Measurements from ENCODE around the gene CTBP2. TPM values are rescaled to one million over a fixed set of nuclear protein-coding genes. Genes with fewer than 3 reads are reported as not detected.

The CTBP2 gene
- 63.2 and 75.4 TPM in 2 replicates for total RNA-seq (2014; rRNA removed; shearing (Covaris generic))

- peaks cover 35% of the 10 kb centered on the region for H3K4me1 ChIP-seq (replicated peaks)
These were observed at the start of gene CTBP2 for GRCh38 chr10:125159932-125160855. Gene CTBP2 (minus strand): TSS chr10:125160563.

DNA sequence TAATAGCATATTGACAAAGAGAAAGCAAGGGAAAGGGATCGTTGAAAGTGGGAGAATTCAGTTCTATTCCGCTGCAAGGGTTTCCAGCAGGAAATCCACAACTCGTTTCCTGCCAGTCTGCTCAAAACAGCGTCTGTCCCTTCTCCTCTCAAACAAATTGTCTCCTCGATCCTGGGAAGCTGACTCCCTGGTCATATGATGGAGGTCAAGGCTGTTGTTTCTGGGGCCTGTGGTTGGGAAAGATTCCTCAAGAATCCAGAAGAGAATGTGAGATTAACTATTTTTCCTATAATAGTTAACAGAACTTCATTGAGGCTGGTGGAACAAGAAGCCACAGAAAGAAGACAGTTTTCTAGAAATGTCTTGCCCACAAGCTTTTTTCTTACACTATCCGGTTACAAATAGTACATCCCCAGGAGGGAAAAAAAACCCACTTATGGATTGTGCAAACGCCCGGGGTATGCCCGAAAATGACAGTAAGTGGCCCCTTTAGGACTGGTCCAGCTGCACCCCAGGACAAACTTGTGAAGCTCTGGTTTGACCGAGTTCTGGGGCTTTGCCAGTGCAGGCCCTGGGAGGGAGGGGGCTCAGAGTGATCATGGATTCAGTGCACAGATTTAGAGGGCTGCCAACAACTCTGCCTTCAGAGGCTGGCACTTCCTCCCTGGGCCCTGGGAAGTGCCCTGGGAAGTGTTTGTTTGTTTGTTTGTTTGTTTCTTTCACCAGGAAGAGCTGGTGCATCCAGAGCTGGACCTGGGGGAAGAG is 49.4 kb upstream of the CTBP2 start:
- H3K36me3 ChIP-seq, result no peaks in the 10 kb centered on the region
- H3K4me1 ChIP-seq (replicated peaks), result no peaks in the 10 kb centered on the region
- H3K27me3 ChIP-seq (replicated peaks), result no peaks in the 10 kb centered on the region
- H3K9me3 ChIP-seq (replicated peaks), result no peaks in the 10 kb centered on the region
- no peak overlapping the region for H3K27ac ChIP-seq
- no peak overlapping the region for H3K4me3 ChIP-seq
- DNase-seq (ENCODE audit: low read depth in 1 of 2, low spot score in 2 of 2), result no peak

More at GRCh38 chr10:125159932-125160855, at the start of gene CTBP2:
- no peaks in the 10 kb centered on the region for H3K27me3 ChIP-seq (replicated peaks)
- H3K27ac ChIP-seq, result peak within 1 kb of the TSS; percentile 85
- peaks cover 14% of the 10 kb centered on the region for H3K36me3 ChIP-seq
- no peaks in the 10 kb centered on the region for H3K9me3 ChIP-seq (replicated peaks)
- H3K4me3 ChIP-seq, result peak within 1 kb of the TSS; percentile 98
- peak; percentile 40 to 65 for DNase-seq (ENCODE audit: low read depth in 1 of 2, low spot score in 2 of 2)

DNA sequence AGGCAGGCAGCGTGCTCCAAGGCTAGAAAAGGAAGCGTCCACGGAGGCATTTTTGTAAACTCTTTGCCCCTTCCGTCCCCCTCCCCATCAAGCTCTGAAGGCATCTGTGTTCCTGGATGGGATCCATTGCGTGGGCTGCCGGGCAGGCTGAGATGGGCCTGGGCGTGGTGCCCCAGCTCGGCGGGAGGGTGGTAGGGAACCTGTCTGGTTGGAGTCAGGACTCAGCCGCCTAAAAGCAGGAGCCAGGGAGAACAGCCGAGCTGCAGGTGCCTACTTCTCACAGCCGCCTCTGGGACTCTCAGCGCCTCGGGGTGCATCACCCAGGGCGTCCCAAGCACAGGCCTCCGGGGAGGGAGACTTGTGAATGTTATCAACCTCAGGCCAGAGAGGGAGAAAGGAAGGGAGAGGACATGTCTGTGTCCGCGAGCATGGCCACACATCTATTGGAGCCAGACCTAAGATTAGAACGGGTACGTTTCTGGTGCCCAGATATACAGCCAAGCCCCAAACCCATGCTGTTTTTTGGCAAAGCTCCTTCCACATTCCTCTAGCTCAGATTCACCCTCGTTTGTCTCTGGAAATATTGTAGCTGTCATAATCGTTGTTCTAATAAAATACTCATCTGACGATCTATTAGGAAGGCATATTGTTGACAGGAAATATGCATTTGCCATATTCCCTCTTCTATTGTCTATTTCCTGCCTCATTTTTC is 48.6 kb upstream of the CTBP2 start:
- Histone ChIP-seq H3K9me3 (replicated peaks) (no peaks in the 10 kb centered on the region), H3K4me1 (replicated peaks) (no peaks in the 10 kb centered on the region), H3K36me3 (no peaks in the 10 kb centered on the region), H3K27ac (no peak overlapping the region), H3K27me3 (replicated peaks) (no peaks in the 10 kb centered on the region), H3K4me3 (no peak overlapping the region)
- no peak for DNase-seq (ENCODE audit: low read depth in 1 of 2, low spot score in 2 of 2)

DNA sequence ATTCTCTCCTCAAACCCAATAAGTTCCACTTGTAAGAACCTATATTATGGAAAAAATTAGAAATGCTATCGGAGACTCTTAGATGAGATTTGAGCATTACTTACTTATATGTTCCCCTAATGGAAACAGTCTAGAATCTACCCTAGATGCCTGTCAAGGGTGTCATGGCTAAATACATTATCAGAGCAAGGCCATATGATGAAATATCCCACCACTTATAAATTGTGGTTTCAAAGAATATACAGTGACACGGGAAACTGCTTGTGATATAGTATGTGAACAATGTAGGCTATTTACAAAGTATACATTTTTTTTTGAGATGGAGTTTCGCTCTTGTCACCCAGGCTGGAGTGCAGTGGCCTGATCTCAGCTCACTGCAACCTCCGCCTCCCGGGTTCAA is 46.3 kb upstream of the CTBP2 start:
- H3K9me3 ChIP-seq (replicated peaks), result no peaks in the 10 kb centered on the region
- H3K4me3 ChIP-seq, result no peak overlapping the region
- no peaks in the 10 kb centered on the region for H3K36me3 ChIP-seq
- no peak overlapping the region for H3K27ac ChIP-seq
- no peaks in the 10 kb centered on the region for H3K4me1 ChIP-seq (replicated peaks)
- DNase-seq (ENCODE audit: low read depth in 1 of 2, low spot score in 2 of 2), result no peak
- no peaks in the 10 kb centered on the region for H3K27me3 ChIP-seq (replicated peaks)

GRCh38 chr10:125205431-125205830 is 45.1 kb upstream of the CTBP2 start:
- H3K27ac ChIP-seq, result no peak overlapping the region
- H3K4me3 ChIP-seq, result no peak overlapping the region
- no peaks in the 10 kb centered on the region for H3K36me3 ChIP-seq
- no peak for DNase-seq (ENCODE audit: low read depth in 1 of 2, low spot score in 2 of 2)
- H3K9me3 ChIP-seq (replicated peaks), result no peaks in the 10 kb centered on the region
- no peaks in the 10 kb centered on the region for H3K27me3 ChIP-seq (replicated peaks)
- no peaks in the 10 kb centered on the region; the same call in 1 of the 2 replicates for H3K4me1 ChIP-seq (replicated peaks)

DNA sequence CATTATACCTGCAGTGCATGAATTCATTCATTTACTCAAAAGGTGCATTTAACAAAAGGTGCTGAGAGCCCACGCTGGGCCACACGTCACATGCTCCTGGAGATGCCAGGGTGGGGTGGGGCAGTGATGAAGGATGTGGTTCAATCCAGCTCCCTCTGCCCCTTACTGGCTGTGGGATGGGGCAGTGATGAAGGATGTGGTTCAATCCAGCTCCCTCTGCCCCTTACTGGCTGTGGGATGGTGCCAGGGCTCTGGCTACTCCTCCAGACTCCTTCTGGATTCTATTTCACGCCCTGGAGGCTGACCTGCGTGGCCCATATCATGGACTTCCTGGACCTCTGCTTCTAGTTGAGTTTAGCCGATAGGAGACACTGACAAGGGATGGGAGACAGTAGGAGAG is 44.0 kb upstream of the CTBP2 start:
- H3K27ac ChIP-seq, result no peak overlapping the region
- H3K36me3 ChIP-seq, result no peaks in the 10 kb centered on the region
- no peak overlapping the region for H3K4me3 ChIP-seq
- H3K4me1 ChIP-seq (replicated peaks), result no peaks in the 10 kb centered on the region; the same call in 1 of the 2 replicates
- peaks cover 2% of the 10 kb centered on the region; the same call in 1 of the 2 replicates for H3K27me3 ChIP-seq (replicated peaks)
- H3K9me3 ChIP-seq (replicated peaks), result no peaks in the 10 kb centered on the region
- DNase-seq (ENCODE audit: low read depth in 1 of 2, low spot score in 2 of 2), result no peak

GRCh38 chr10:125203186-125203800 is 42.9 kb upstream of the CTBP2 start:
- Histone ChIP-seq H3K27ac (no peak overlapping the region), H3K4me3 (no peak overlapping the region), H3K9me3 (replicated peaks) (no peaks in the 10 kb centered on the region), H3K27me3 (replicated peaks) (peaks cover 2% of the 10 kb centered on the region; the same call in 1 of the 2 replicates), H3K4me1 (replicated peaks) (no peaks in the 10 kb centered on the region; the same call in 1 of the 2 replicates), H3K36me3 (peaks cover 2% of the 10 kb centered on the region; the same call in 1 of the 2 replicates)
- no peak for DNase-seq (ENCODE audit: low read depth in 1 of 2, low spot score in 2 of 2)

- H3K27me3 ChIP-seq (replicated peaks), result peaks cover 4% of the 10 kb centered on the region; the same call in 1 of the 2 replicates
- H3K4me3 ChIP-seq, result no peak overlapping the region
- no peaks in the 10 kb centered on the region for H3K9me3 ChIP-seq (replicated peaks)
- H3K4me1 ChIP-seq (replicated peaks), result no peaks in the 10 kb centered on the region; the same call in 1 of the 2 replicates
- H3K36me3 ChIP-seq, result peaks cover 2% of the 10 kb centered on the region; the same call in 1 of the 2 replicates
- no peak overlapping the region for H3K27ac ChIP-seq
- no peak for DNase-seq (ENCODE audit: low read depth in 1 of 2, low spot score in 2 of 2)
These were observed 41.6 kb upstream of the CTBP2 start for GRCh38 chr10:125201791-125202622.

DNA sequence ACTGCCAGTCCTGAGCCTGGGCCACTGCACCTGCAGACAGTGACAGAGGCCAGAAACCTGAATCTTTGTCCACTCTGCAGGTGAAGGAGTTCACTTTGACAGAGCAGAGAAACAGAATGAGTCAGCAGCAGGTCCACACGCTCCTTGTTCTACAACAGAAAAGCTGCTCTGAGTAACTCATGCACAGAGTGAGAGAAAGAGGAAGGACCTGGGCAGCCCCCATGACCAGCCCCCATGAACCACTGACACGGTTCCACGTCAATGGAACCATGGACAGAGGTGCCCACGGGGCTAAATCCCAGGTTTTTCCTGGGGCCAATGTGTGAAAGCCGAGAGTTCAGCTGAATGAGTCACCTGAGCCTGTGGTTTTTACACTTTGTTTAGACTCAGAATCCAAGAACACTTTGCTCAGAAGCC is 40.8 kb upstream of the CTBP2 start:
- DNase-seq (ENCODE audit: low read depth in 1 of 2, low spot score in 2 of 2), result peak in 1 of 2 experiments; percentile 4
- Histone ChIP-seq H3K36me3 (peaks cover 2% of the 10 kb centered on the region; the same call in 1 of the 2 replicates), H3K4me1 (replicated peaks) (no peaks in the 10 kb centered on the region; the same call in 1 of the 2 replicates), H3K4me3 (no peak overlapping the region), H3K27me3 (replicated peaks) (peaks cover 6% of the 10 kb centered on the region; the same call in 1 of the 2 replicates), H3K27ac (no peak overlapping the region), H3K9me3 (replicated peaks) (no peaks in the 10 kb centered on the region)

- Histone ChIP-seq H3K4me3 (no peak overlapping the region), H3K4me1 (replicated peaks) (no peaks in the 10 kb centered on the region; the same call in 1 of the 2 replicates), H3K9me3 (replicated peaks) (no peaks in the 10 kb centered on the region), H3K27me3 (replicated peaks) (peaks cover 6% of the 10 kb centered on the region; the same call in 1 of the 2 replicates), H3K27ac (no peak overlapping the region), H3K36me3 (peaks cover 2% of the 10 kb centered on the region; the same call in 1 of the 2 replicates)
- no peak for DNase-seq (ENCODE audit: low read depth in 1 of 2, low spot score in 2 of 2)
These were observed 40.0 kb upstream of the CTBP2 start for GRCh38 chr10:125200396-125200795.

GRCh38 chr10:125199270-125199669 is 38.9 kb upstream of the CTBP2 start:
- Histone ChIP-seq H3K9me3 (replicated peaks) (no peaks in the 10 kb centered on the region), H3K4me3 (no peak overlapping the region)

GRCh38 chr10:125194814-125195213 is 34.5 kb upstream of the CTBP2 start:
- DNase-seq (ENCODE audit: low read depth in 1 of 2, low spot score in 2 of 2), result no peak
- Histone ChIP-seq H3K4me1 (replicated peaks) (no peaks in the 10 kb centered on the region), H3K27ac (no peak overlapping the region), H3K9me3 (replicated peaks) (no peaks in the 10 kb centered on the region), H3K36me3 (peaks cover 2% of the 10 kb centered on the region; the same call in 1 of the 2 replicates), H3K4me3 (no peak overlapping the region), H3K27me3 (replicated peaks) (peaks cover 4% of the 10 kb centered on the region; the same call in 1 of the 2 replicates)

More at GRCh38 chr10:125199270-125199669, 38.9 kb upstream of the CTBP2 start:
- Histone ChIP-seq H3K4me1 (replicated peaks) (no peaks in the 10 kb centered on the region; the same call in 1 of the 2 replicates), H3K27me3 (replicated peaks) (peaks cover 6% of the 10 kb centered on the region; the same call in 1 of the 2 replicates), H3K36me3 (peaks cover 2% of the 10 kb centered on the region; the same call in 1 of the 2 replicates), H3K27ac (no peak overlapping the region)
- DNase-seq (ENCODE audit: low read depth in 1 of 2, low spot score in 2 of 2), result no peak
